B cell (primary cell): ENCODE measurements around the gene TSPAN1. TPM values are rescaled to one million over a fixed set of nuclear protein-coding genes. Genes with fewer than 3 reads are reported as not detected.

Source experiments
- ATAC-seq: fragments of 200-7000 bp; cut with Tn5 transposase; one replicate; pipeline ENCODE4 v1.10.0; 2021; ENCODE audit warnings: low read depth, mild to moderate bottlenecking, moderate number of reproducible peaks, moderate library complexity
- CTCF ChIA-PET: fragments of 350-600 bp; sonication (Branson Sonifier 250); formaldehyde crosslinking; loops from one replicate; lab custom pipeline; 2021; ENCODE audit warnings: antibody characterized with exemption, inconsistent platforms; lab: Charles Lee
- POLR2A ChIA-PET: fragments of 350-600 bp; sonication (Branson Sonifier 250); formaldehyde crosslinking; loops from one replicate; lab custom pipeline; 2021; ENCODE audit warnings: antibody characterized with exemption; lab: Charles Lee
- DNase-seq: peaks from one replicate; pipeline ENCODE4 v3.0.0; 2013
- H2AFZ ChIP-seq: 2 replicates; pipeline ENCODE4 v1.6.1; 2012; ENCODE audit warnings: mild to moderate bottlenecking, low read depth, low read length; ENCODE audit not compliant: insufficient read depth, poor library complexity, severe bottlenecking
- H3K27ac ChIP-seq, 2 donors: 1 replicate in 1 of 2; 2 replicates in 1 of 2; pipeline ENCODE4 v1.5.1; 2012 to 2013; ENCODE audit warnings: low read length in 2 of 2, mild to moderate bottlenecking in 2 of 2, moderate library complexity in 1 of 2
- H3K27me3 ChIP-seq, 4 experiments: fragments of 200-600 bp in 1 of 4; sonication (generic) in 1 of 4; replicated peaks in 1 of 4; 1 replicate in 2 of 4; 2 replicates in 2 of 4; pipeline versions ENCODE4 v1.6.1 to v1.7.0; 2013 to 2016; ENCODE audit warnings: low read length in 3 of 4, mild to moderate bottlenecking in 2 of 4, mixed read lengths in 1 of 4, moderate library complexity in 1 of 4; ENCODE audit not compliant: insufficient read depth in 4 of 4, control insufficient read depth in 3 of 4; ENCODE audit errors: control extremely low read depth in 1 of 4
- H3K36me3 ChIP-seq, 2 experiments: replicated peaks in 1 of 2; 1 replicate in 1 of 2; 2 replicates in 1 of 2; pipeline versions ENCODE4 v1.6.1 to v1.7.1; 2013; ENCODE audit warnings: low read length in 1 of 2; ENCODE audit not compliant: insufficient read depth in 2 of 2, control insufficient read depth in 1 of 2; ENCODE audit errors: control extremely low read depth in 1 of 2, extremely low read depth in 1 of 2
- H3K4me1 ChIP-seq, 2 donors: fragments of 200-600 bp in 1 of 2; sonication (generic) in 1 of 2; 1 replicate in 1 of 2; 2 replicates in 1 of 2; pipeline versions ENCODE4 v1.5.1 to v1.6.1; 2013 to 2017; ENCODE audit warnings: low read length in 2 of 2; ENCODE audit not compliant: control insufficient read depth in 2 of 2, insufficient read depth in 2 of 2
- H3K4me2 ChIP-seq: replicated peaks from 2 replicates; pipeline ENCODE3; 2012; ENCODE audit warnings: mild to moderate bottlenecking, low read depth, low read length; ENCODE audit not compliant: poor library complexity, severe bottlenecking
- H3K4me3 ChIP-seq, 5 experiments: fragments of 200-600 bp in 1 of 5; sonication (generic) in 1 of 5; 1 replicate in 3 of 5; 2 replicates in 2 of 5; pipeline versions ENCODE4 v1.5.1 to v1.7.0; 2011 to 2016; ENCODE audit warnings: low read length in 4 of 5, mild to moderate bottlenecking in 4 of 5, low read depth in 2 of 5, control low read depth in 1 of 5, moderate library complexity in 1 of 5; ENCODE audit not compliant: insufficient read depth in 1 of 5; ENCODE audit errors: control extremely low read depth in 1 of 5, extremely low read depth in 1 of 5
- H3K79me2 ChIP-seq: fragments of 200-600 bp; sonication (generic); one replicate; pipeline ENCODE4 v1.6.0; 2016; ENCODE audit warnings: low read length; ENCODE audit not compliant: control insufficient read depth, insufficient read depth
- H3K9ac ChIP-seq: fragments of 200-600 bp; sonication (generic); 2 replicates; pipeline ENCODE4 v1.6.1; 2017; ENCODE audit warnings: mild to moderate bottlenecking, low read length, moderate library complexity
- H3K9me3 ChIP-seq, 3 donors: one replicate each; pipeline versions ENCODE4 v1.6.1 to v1.7.1; 2013; ENCODE audit warnings: low read length in 2 of 3; ENCODE audit not compliant: control insufficient read depth in 2 of 3, insufficient read depth in 1 of 3; ENCODE audit errors: control extremely low read depth in 1 of 3
- H4K20me1 ChIP-seq: 2 replicates; pipeline ENCODE4 v1.6.0; 2012; ENCODE audit warnings: mild to moderate bottlenecking, low read length; ENCODE audit not compliant: insufficient read depth, control insufficient read depth, poor library complexity, severe bottlenecking
- H3K27ac Mint-ChIP-seq: one replicate; pipeline ENCODE4 v1.8.0; 2021; ENCODE audit warnings: mixed read lengths
- H3K27me3 Mint-ChIP-seq: one replicate; pipeline ENCODE4 v1.8.0; 2021; ENCODE audit warnings: mixed read lengths
- H3K4me1 Mint-ChIP-seq: one replicate; pipeline ENCODE4 v1.8.0; 2021; ENCODE audit warnings: mixed read lengths
- H3K4me3 Mint-ChIP-seq: one replicate; pipeline ENCODE4 v1.8.0; 2021; ENCODE audit warnings: mixed read lengths
- H3K9me3 Mint-ChIP-seq: one replicate; pipeline ENCODE4 v1.8.0; 2022; ENCODE audit warnings: mixed read lengths; ENCODE audit not compliant: insufficient read depth
- EZH2 ChIP-seq: IDR thresholded peaks from 2 replicates; pipeline ENCODE4 v1.6.1; 2012; ENCODE audit warnings: borderline replicate concordance, low read depth, mild to moderate bottlenecking, moderate library complexity, low read length; ENCODE audit not compliant: insufficient read depth, poor library complexity, severe bottlenecking
- WGBS: methylation state at CpG from one replicate; pipeline ENCODE4 v1.1.5; 2013; ENCODE audit warnings: missing lambda C conversion rate; ENCODE audit not compliant: insufficient coverage; 5-methylcytosine and 5-hydroxymethylcytosine counted together
- intact Hi-C: fragments of 100-400 bp; cut with micrococcal nuclease; formaldehyde crosslinking; loops from one replicate; pipeline ENCODE4 v1.10.0; 2022
- polyA plus RNA-seq: library from polyadenylated mRNA; depleted of rRNA; stranded (reverse); fragments of >200 nt; gene quantifications from 2 replicates; pipeline ENCODE4 v1.2.3, GENCODE V29; 2012
- total RNA-seq, 2 donors: library from RNA; stranded (reverse); fragments of 120-200 nt in 1 of 2; gene quantifications; 1 replicate in 1 of 2; 2 replicates in 1 of 2; pipeline versions ENCODE4 v1.2.3 to v1.2.4, GENCODE V29; 2013 to 2022
- TF ChIP-seq, protein P1 (sequence below): fragments of 200-600 bp; IDR thresholded peaks from one replicate; pipeline ENCODE4 v1.8.0; 2022; ENCODE audit warnings: antibody characterized with exemption, mild to moderate bottlenecking

TSPAN1 gene
- total and polyA plus RNA-seq, 2 donors (not counting 1 experiment from before 2014, with no cell fraction given): not detected

DNA sequence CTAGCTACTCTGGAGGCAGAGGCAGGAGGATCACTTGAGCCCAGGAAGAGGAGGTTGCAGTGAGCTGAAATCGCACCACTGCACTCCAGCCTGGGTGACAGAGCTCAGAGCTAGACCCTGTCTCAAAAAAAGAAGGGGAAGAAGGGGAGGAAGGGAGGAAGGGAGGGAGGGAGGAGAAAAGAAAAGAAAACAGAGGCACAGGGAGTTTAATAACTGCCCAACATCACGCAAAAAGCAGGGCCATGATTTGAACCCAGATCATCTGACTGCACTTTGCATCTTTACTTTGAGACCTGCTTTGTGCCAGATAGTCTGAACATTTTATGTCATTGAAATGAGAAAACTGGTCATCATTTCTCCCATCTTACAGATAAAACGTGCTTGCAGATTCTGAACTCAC is 30.3 kb downstream of the TSPAN1 start:
- Mint-ChIP-seq H3K4me3 (no peak overlapping the region), H3K27me3 (peaks cover 6% of the 10 kb centered on the region), H3K4me1 (peaks cover 18% of the 10 kb centered on the region), H3K9me3 (no peaks in the 10 kb centered on the region), H3K27ac (no peak overlapping the region)
- Histone ChIP-seq H3K79me2 (no peaks in the 10 kb centered on the region), H3K4me1 (peaks cover 13 to 15% of the 10 kb centered on the region in 2 donors), H3K27ac (no peak overlapping the region), H3K27me3 (peaks cover 0 to 15% (median 7%) of the 10 kb centered on the region in 4 experiments), H3K9me3 (no peaks in the 10 kb centered on the region), H3K36me3 (no peaks in the 10 kb centered on the region), H4K20me1 (no peaks in the 10 kb centered on the region), H3K4me2 (no peak overlapping the region), H3K9ac (no peak overlapping the region), H2AFZ (no peak overlapping the region), H3K4me3 (no peak overlapping the region)
- WGBS: 93% methylated on average over 2 of the region's 3 CpGs
- POLR2A ChIA-PET: no interaction called here
- no peak for TF ChIP-seq EZH2
- TF ChIP-seq, protein P1, sequence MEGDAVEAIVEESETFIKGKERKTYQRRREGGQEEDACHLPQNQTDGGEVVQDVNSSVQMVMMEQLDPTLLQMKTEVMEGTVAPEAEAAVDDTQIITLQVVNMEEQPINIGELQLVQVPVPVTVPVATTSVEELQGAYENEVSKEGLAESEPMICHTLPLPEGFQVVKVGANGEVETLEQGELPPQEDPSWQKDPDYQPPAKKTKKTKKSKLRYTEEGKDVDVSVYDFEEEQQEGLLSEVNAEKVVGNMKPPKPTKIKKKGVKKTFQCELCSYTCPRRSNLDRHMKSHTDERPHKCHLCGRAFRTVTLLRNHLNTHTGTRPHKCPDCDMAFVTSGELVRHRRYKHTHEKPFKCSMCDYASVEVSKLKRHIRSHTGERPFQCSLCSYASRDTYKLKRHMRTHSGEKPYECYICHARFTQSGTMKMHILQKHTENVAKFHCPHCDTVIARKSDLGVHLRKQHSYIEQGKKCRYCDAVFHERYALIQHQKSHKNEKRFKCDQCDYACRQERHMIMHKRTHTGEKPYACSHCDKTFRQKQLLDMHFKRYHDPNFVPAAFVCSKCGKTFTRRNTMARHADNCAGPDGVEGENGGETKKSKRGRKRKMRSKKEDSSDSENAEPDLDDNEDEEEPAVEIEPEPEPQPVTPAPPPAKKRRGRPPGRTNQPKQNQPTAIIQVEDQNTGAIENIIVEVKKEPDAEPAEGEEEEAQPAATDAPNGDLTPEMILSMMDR: no peak
- ATAC-seq (no peak), DNase-seq (no peak)
- intact Hi-C loops: no loop called here
- CTCF ChIA-PET: interaction anchor here (1.3 kb wide), 1 partner anchor 19 kb away, joined by 6 read pairs; no protein-coding TSS in a partner anchor

DNA sequence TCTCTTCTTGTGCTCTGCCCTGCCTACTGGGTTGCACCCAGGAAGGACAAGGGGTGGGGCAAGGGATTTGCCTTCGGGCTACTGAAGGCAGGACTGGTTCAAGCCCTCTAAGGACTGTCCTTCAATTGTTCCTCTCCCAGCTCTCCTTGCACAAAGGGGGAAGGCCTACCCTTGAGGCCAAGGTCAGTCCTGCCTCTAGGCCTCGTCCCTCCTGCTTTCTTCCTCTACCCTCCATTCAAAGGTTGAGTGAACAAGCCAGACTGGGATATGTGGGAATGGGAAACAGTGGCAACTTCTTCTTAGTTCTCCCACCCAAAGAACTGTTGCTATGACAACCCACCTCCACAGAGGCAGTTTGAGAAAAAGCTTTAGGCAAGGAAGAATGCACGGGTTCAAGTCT is 30.9 kb downstream of the TSPAN1 start:
- Histone ChIP-seq H3K4me3 (no peak overlapping the region), H3K36me3 (no peaks in the 10 kb centered on the region), H3K9me3 (no peaks in the 10 kb centered on the region), H3K27ac (no peak overlapping the region), H3K27me3 (peaks cover 0 to 15% (median 7%) of the 10 kb centered on the region in 4 experiments), H3K4me1 (peaks cover 13 to 15% of the 10 kb centered on the region in 2 donors), H3K79me2 (no peaks in the 10 kb centered on the region), H3K4me2 (no peak overlapping the region), H3K9ac (no peak overlapping the region), H4K20me1 (no peaks in the 10 kb centered on the region), H2AFZ (no peak overlapping the region)
- Mint-ChIP-seq H3K4me3 (no peak overlapping the region), H3K27me3 (peaks cover 6% of the 10 kb centered on the region), H3K9me3 (no peaks in the 10 kb centered on the region), H3K4me1 (peaks cover 16% of the 10 kb centered on the region), H3K27ac (no peak overlapping the region)
- ChIA-PET POLR2A (no interaction called here), CTCF (no interaction called here)
- intact Hi-C loops: no loop called here
- DNase-seq (no peak), ATAC-seq (no peak)
- 100% methylated on average over 1 of the region's 3 CpGs for WGBS
- TF ChIP-seq, protein P1: no peak
- TF ChIP-seq EZH2: no peak
